Measurements from ENCODE around the gene SLC44A3.

DNA sequence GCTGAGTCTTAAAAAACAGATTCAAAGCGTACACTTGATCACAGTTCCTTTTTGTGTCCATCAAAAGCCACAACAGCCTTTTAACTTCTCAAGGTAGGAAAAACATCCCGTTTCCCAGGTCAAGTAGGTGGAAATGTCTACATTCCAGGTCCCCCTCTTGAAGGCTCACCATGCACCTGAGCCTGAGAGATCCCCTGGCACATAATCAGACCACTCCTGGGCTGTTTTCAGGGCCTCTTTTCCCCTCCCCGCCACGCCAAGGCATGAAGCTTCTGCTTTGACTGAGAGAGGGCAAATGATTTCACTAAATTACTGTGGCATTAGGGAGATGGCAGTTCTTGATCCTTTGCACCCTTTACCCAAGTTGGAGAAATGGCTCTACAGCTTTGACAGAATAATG is 85.0 kb downstream of the SLC44A3 start:
- TF ChIP-seq, protein P1, sequence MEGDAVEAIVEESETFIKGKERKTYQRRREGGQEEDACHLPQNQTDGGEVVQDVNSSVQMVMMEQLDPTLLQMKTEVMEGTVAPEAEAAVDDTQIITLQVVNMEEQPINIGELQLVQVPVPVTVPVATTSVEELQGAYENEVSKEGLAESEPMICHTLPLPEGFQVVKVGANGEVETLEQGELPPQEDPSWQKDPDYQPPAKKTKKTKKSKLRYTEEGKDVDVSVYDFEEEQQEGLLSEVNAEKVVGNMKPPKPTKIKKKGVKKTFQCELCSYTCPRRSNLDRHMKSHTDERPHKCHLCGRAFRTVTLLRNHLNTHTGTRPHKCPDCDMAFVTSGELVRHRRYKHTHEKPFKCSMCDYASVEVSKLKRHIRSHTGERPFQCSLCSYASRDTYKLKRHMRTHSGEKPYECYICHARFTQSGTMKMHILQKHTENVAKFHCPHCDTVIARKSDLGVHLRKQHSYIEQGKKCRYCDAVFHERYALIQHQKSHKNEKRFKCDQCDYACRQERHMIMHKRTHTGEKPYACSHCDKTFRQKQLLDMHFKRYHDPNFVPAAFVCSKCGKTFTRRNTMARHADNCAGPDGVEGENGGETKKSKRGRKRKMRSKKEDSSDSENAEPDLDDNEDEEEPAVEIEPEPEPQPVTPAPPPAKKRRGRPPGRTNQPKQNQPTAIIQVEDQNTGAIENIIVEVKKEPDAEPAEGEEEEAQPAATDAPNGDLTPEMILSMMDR (IDR thresholded peaks at IDR 0.05 in 4 of 5, conservative IDR thresholded peaks at IDR 0.05 in 1 of 5), result no peak
- TF ChIP-seq POLR2A (IDR thresholded peaks at IDR 0.05), result no peak
